ENCODE measurements around the gene ZFR2. TPM values are rescaled to one million over a fixed set of nuclear protein-coding genes. Genes with fewer than 3 reads are reported as not detected.

The ZFR2 gene
- total and polyA plus RNA-seq, 7 donors = not detected

- Histone ChIP-seq H3K27ac (no peak within 1 kb of the TSS), H3K27me3 (ENCODE audit: insufficient read depth in 3 of 3, low read length in 2 of 3) (peaks cover 0 to 5% (median 0%) of the 10 kb centered on the region in 3 donors), H3K4me3 (no peak within 1 kb of the TSS), H3K4me1 (no peaks in the 10 kb centered on the region), H3K9me3 (no peaks in the 10 kb centered on the region), H3K36me3 (ENCODE audit: insufficient read depth in 1 of 2, low read depth in 1 of 2) (peaks cover 0 to 29% of the 10 kb centered on the region in 2 donors)
- DNase-seq (no peak), ATAC-seq (no peak)
- 23 to 30% (median 29%) methylated on average over 20 to 23 of the region's 23 CpGs for WGBS, 3 donors
- intact Hi-C loops (cut with DNase I) = no loop called here
- TF ChIP-seq, protein P1, sequence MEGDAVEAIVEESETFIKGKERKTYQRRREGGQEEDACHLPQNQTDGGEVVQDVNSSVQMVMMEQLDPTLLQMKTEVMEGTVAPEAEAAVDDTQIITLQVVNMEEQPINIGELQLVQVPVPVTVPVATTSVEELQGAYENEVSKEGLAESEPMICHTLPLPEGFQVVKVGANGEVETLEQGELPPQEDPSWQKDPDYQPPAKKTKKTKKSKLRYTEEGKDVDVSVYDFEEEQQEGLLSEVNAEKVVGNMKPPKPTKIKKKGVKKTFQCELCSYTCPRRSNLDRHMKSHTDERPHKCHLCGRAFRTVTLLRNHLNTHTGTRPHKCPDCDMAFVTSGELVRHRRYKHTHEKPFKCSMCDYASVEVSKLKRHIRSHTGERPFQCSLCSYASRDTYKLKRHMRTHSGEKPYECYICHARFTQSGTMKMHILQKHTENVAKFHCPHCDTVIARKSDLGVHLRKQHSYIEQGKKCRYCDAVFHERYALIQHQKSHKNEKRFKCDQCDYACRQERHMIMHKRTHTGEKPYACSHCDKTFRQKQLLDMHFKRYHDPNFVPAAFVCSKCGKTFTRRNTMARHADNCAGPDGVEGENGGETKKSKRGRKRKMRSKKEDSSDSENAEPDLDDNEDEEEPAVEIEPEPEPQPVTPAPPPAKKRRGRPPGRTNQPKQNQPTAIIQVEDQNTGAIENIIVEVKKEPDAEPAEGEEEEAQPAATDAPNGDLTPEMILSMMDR (IDR thresholded peaks at IDR 0.05) = no peak
These were observed 96.9 kb downstream of the ZFR2 start, which contains the start of gene RAX2 for GRCh38 chr19:3771906-3772455. Gene RAX2 (minus strand): TSS chr19:3772228. CDS start chr19:3771742, 486 bp downstream.

GRCh38 chr19:3771000-3771905 lies 97.6 kb downstream of the ZFR2 start:
- Histone ChIP-seq H3K4me3 (no peak overlapping the region), H3K36me3 (ENCODE audit: insufficient read depth in 1 of 2, low read depth in 1 of 2) (peaks cover 0 to 36% of the 10 kb centered on the region in 2 donors), H3K9me3 (no peaks in the 10 kb centered on the region), H3K27me3 (ENCODE audit: insufficient read depth in 3 of 3, low read length in 2 of 3) (peaks cover 0 to 5% (median 0%) of the 10 kb centered on the region in 3 donors), H3K27ac (no peak overlapping the region), H3K4me1 (no peaks in the 10 kb centered on the region)
- TF ChIP-seq, protein P1 (IDR thresholded peaks at IDR 0.05) = no peak
- DNase-seq = no peak
- intact Hi-C loops (cut with DNase I) = no loop called here
- WGBS, 3 donors = 68 to 75% (median 70%) methylated on average over 24 to 35 of the region's 35 CpGs
- no peak for ATAC-seq

DNA sequence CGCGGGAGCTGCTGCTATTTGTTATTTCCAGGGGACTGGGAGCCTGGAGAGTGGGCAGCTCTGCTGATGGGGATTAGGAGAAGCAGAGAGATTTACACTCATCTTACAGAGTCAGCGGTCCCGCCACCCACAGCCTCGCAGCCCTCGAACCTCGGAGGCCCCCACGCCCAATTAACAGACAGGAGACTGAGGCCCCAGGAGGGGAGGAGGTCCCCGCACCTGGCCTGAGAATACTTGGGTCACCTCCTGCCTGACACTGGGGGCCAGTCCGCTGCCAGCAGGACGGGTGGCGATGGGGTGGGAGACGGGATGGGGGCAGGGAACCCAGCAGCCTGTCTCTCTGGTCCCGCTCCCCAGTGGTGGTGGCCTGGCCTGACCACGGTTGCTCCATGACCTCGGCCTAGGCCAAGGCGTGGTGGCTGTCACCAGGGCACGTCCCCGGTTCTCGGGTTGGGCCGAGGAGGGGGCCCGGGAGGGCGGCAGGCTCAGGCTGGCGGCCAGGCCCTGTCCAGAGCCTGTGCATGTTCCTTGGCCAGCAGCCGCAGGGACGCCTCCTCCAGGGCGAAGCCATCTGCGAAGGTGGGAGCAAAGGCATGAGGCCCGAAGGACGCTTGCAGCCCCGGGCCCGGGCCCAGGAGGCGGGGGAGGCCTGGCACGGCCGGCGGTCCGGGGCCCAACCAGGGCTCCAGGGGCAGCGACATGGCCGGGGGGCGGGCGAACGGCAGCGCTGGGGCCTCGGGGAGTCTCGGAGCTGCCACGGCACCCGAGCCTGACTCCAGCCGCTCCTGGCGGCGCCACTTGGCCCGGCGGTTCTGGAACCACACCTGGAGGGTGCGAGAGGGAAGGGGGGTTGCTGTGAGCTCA lies 98.5 kb downstream of the ZFR2 start:
- TF ChIP-seq, protein P1 (IDR thresholded peaks at IDR 0.05) = no peak
- Histone ChIP-seq H3K27ac (no peak overlapping the region), H3K4me1 (no peaks in the 10 kb centered on the region), H3K36me3 (ENCODE audit: insufficient read depth in 1 of 2, low read depth in 1 of 2) (peaks cover 0 to 45% of the 10 kb centered on the region in 2 donors), H3K9me3 (no peaks in the 10 kb centered on the region), H3K4me3 (no peak overlapping the region), H3K27me3 (ENCODE audit: insufficient read depth in 3 of 3, low read length in 2 of 3) (peaks cover 0 to 5% (median 0%) of the 10 kb centered on the region in 3 donors)
- WGBS, 3 donors = 57 to 66% (median 61%) methylated on average over 42 to 53 of the region's 53 CpGs
- ATAC-seq (no peak), DNase-seq (no peak)
- intact Hi-C loops (cut with DNase I) = no loop called here

DNA sequence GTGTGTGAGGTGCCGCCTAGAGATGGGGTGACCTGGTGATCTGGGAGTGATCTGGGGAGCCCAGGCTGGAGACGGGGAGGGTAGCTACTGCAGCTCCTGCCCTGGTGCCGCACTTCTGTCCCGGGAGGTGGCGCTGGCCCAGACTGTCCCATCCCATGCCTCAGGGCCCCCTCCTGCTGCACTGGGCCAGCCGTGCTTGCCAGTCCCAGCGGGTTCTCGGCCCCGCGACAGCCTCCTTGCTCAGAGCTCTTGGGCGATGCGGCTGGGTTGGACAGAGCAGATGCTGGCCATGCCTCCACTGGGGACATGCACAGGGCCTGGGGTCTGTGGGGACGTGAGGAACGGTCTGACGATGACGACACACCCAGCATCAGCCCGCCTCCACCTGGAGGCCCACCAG lies 99.3 kb downstream of the ZFR2 start:
- TF ChIP-seq, protein P1 (IDR thresholded peaks at IDR 0.05) = no peak
- no peaks in the 10 kb centered on the region for H3K9me3 ChIP-seq
- peaks cover 0 to 5% (median 0%) of the 10 kb centered on the region in 3 donors for H3K27me3 ChIP-seq (ENCODE audit: insufficient read depth in 3 of 3, low read length in 2 of 3)
- no peaks in the 10 kb centered on the region for H3K4me1 ChIP-seq
- H3K4me3 ChIP-seq = no peak overlapping the region
- no peak overlapping the region for H3K27ac ChIP-seq
- DNase-seq (no peak), ATAC-seq (peak in 1 of 4 donors; percentile 29)
- 77 to 84% (median 81%) methylated on average over 17 of the region's 17 CpGs for WGBS, 3 donors
- peaks cover 0 to 51% of the 10 kb centered on the region in 2 donors for H3K36me3 ChIP-seq (ENCODE audit: insufficient read depth in 1 of 2, low read depth in 1 of 2)
- intact Hi-C loops (cut with DNase I) = no loop called here

Measured in psoas muscle (tissue), 8 donors.